ENCODE data around the gene GALNT10.
A peak's percentile ranks its signal among the peaks of the same experiment; 100 is the strongest.

The GALNT10 gene

GRCh38 chr5:154284433-154284832, 93.9 kb downstream of the GALNT10 start:
- ChIA-PET POLR2A (no interaction called here), CTCF (interaction anchor here (0.6 to 3.5 kb wide), 10 partner anchors 9 to 309 kb away, joined by 3 to 11 read pairs (median 3); no protein-coding TSS in a partner anchor)
- DNase-seq (ENCODE audit: extremely low spot score): peak; percentile 55
- TF ChIP-seq, protein P1, sequence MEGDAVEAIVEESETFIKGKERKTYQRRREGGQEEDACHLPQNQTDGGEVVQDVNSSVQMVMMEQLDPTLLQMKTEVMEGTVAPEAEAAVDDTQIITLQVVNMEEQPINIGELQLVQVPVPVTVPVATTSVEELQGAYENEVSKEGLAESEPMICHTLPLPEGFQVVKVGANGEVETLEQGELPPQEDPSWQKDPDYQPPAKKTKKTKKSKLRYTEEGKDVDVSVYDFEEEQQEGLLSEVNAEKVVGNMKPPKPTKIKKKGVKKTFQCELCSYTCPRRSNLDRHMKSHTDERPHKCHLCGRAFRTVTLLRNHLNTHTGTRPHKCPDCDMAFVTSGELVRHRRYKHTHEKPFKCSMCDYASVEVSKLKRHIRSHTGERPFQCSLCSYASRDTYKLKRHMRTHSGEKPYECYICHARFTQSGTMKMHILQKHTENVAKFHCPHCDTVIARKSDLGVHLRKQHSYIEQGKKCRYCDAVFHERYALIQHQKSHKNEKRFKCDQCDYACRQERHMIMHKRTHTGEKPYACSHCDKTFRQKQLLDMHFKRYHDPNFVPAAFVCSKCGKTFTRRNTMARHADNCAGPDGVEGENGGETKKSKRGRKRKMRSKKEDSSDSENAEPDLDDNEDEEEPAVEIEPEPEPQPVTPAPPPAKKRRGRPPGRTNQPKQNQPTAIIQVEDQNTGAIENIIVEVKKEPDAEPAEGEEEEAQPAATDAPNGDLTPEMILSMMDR (IDR thresholded peaks at IDR 0.05; ENCODE audit: control extremely low read depth, extremely low read depth, low read depth, missing control alignments): no peak

- no peak for DNase-seq (ENCODE audit: extremely low spot score)
- CTCF ChIA-PET: interaction anchor here (1.4 to 3.5 kb wide), 3 partner anchors 11 to 23 kb away, joined by 3 to 11 read pairs (median 4); no protein-coding TSS in a partner anchor
- POLR2A ChIA-PET: no interaction called here
- TF ChIP-seq, protein P1 (IDR thresholded peaks at IDR 0.05; ENCODE audit: control extremely low read depth, extremely low read depth, low read depth, missing control alignments): no peak
Measured at GRCh38 chr5:154285661-154286408, 95.3 kb downstream of the GALNT10 start.

- no peak for DNase-seq (ENCODE audit: extremely low spot score)
- TF ChIP-seq, protein P1 (IDR thresholded peaks at IDR 0.05; ENCODE audit: control extremely low read depth, extremely low read depth, low read depth, missing control alignments): no peak
- ChIA-PET CTCF (interaction anchor here (1.3 to 3.5 kb wide), 4 partner anchors 10 to 89 kb away, joined by 3 to 11 read pairs (median 3); no protein-coding TSS in a partner anchor), POLR2A (no interaction called here)
Measured at GRCh38 chr5:154286557-154286956, 96.0 kb downstream of the GALNT10 start.

DNA sequence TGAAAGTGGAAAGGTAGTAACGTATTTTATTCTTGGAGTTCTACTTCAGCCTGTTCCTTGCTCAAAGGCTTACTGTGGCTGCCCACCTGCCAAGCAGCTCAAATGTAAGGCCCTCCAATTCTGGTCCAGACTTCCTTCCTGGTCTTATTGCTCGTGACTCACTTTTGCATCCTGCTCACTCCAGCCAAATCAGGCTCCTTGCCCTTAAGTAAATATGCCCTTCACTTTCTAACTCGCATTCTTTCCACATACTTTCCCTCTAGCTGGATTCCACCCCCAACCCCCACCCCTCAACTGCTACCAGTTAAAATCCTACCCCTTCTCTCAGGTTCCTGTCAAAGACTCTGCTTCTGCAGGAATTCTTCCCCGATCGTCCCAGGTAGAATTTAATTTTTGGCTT, 96.6 kb downstream of the GALNT10 start:
- DNase-seq (ENCODE audit: extremely low spot score): no peak
- CTCF ChIA-PET: interaction anchor here (1.3 to 1.5 kb wide), 2 partner anchors 12 to 90 kb away, joined by 3 read pairs; no protein-coding TSS in a partner anchor
- POLR2A ChIA-PET: no interaction called here

DNA sequence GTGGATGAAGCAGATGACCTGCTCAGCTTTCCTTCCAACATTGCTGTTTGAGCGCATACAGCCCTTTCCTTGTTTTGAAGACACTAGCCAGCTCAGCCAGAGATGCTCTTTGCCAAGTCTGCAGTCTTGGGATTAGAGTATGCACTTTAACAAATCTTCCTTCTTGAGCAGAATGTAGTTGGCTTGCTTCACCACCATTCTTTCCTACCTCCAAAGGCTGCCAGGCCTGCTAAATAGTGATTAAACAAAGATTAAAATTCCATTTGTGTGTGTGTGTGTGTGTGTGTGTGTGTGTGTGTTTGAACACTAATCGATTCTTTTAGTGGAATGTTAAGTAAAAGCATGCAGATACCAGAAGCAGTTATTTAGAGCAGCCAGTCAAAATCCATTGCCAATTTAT, 97.6 kb downstream of the GALNT10 start:
- CTCF ChIA-PET: interaction anchor here (1.4 to 1.5 kb wide), 2 partner anchors 10 to 11 kb away, joined by 4 to 5 read pairs; no protein-coding TSS in a partner anchor
- no peak for DNase-seq (ENCODE audit: extremely low spot score)
- TF ChIP-seq, protein P1 (IDR thresholded peaks at IDR 0.05; ENCODE audit: control extremely low read depth, extremely low read depth, low read depth, missing control alignments): no peak
- POLR2A ChIA-PET: no interaction called here

More for the DNA sequence above, 96.6 kb downstream of the GALNT10 start:
- TF ChIP-seq, protein P1 (IDR thresholded peaks at IDR 0.05; ENCODE audit: control extremely low read depth, extremely low read depth, low read depth, missing control alignments): no peak

DNA sequence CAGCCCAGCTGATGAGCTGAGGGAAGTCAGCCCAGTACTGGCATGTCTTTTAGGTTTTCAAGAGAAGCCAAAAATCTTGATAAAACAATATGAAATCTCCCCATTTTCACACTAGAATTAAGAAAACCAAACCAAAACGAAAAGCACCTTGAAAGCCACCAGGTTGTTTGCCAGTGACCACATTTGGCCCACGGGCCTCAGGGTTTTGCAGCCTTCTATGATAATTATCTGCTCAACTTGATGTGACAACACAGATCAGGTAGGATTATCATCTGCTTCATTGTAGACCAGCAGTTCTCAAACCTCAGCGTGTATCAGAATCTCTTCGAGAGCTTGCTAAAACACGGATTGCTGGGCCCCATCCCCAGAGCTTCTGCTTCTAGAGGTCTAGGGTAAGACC, 101.4 kb downstream of the GALNT10 start:
- POLR2A ChIA-PET: no interaction called here
- no peak for DNase-seq (ENCODE audit: extremely low spot score)
- TF ChIP-seq, protein P1 (IDR thresholded peaks at IDR 0.05; ENCODE audit: control extremely low read depth, extremely low read depth, low read depth, missing control alignments): no peak
- CTCF ChIA-PET: interaction anchor here (1.2 kb wide), 1 partner anchor 9 kb away, joined by 4 read pairs; no protein-coding TSS in a partner anchor
